H1 (cell line): ENCODE data around the gene SLC35D3. TPM values are rescaled to one million over a fixed set of nuclear protein-coding genes. Genes with fewer than 3 reads are reported as not detected.

Experiments used
- CTCF ChIA-PET: fragments of 300-600 bp; sonication (Branson Sonifier 250); formaldehyde crosslinking; loops from one replicate; lab custom pipeline; 2021; ENCODE audit not compliant: partially characterized antibody; lab: Charles Lee
- POLR2A ChIA-PET: fragments of 300-600 bp; sonication (Branson Sonifier 250); formaldehyde crosslinking; loops from one replicate; lab custom pipeline; 2021; ENCODE audit warnings: inconsistent platforms; ENCODE audit not compliant: partially characterized antibody; lab: Charles Lee
- DNase-seq, 2 experiments: peaks; one replicate each; pipeline versions ENCODE4 v3.0.0 to v3.0.0-alpha.2; 2010 to 2022; ENCODE audit warnings: low spot score in 2 of 2, low read depth in 1 of 2, mixed read lengths in 1 of 2
- FAIRE-seq: peaks from 2 replicates; lab custom pipeline; 2011; peaks lifted over from hg19 to GRCh38; lab: Jason Lieb, UNC
- H2AFZ ChIP-seq: 2 replicates; pipeline ENCODE4 v1.8.1; 2012; ENCODE audit warnings: low read length, inconsistent platforms
- H2AK5ac ChIP-seq: 2 replicates; pipeline ENCODE4 v1.6.1; 2013; ENCODE audit warnings: low read depth, low read length
- H2BK120ac ChIP-seq: replicated peaks from 2 replicates; pipeline ENCODE3; 2013; ENCODE audit warnings: low read depth, low read length, inconsistent platforms
- H2BK12ac ChIP-seq: 2 replicates; pipeline ENCODE4 v1.6.1; 2013; ENCODE audit warnings: low read depth, low read length
- H2BK15ac ChIP-seq: 2 replicates; pipeline ENCODE4 v1.6.1; 2013; ENCODE audit warnings: low read length
- H2BK20ac ChIP-seq: 2 replicates; pipeline ENCODE4 v1.6.1; 2013; ENCODE audit warnings: low read length
- H2BK5ac ChIP-seq: 2 replicates; pipeline ENCODE4 v1.6.1; 2013; ENCODE audit warnings: low read depth, low read length
- H3K14ac ChIP-seq: 2 replicates; pipeline ENCODE4 v1.6.1; 2013; ENCODE audit warnings: inconsistent platforms; ENCODE audit not compliant: insufficient read length
- H3K18ac ChIP-seq: 2 replicates; pipeline ENCODE4 v1.6.1; 2013; ENCODE audit warnings: low read length; ENCODE audit errors: extremely low read depth
- H3K23ac ChIP-seq: 2 replicates; pipeline ENCODE4 v1.6.1; 2013; ENCODE audit warnings: inconsistent platforms; ENCODE audit not compliant: insufficient read length
- H3K23me2 ChIP-seq: 2 replicates; pipeline ENCODE4 v1.6.1; 2013; ENCODE audit warnings: low read depth, low read length
- H3K27ac ChIP-seq: 2 replicates; pipeline ENCODE4 v1.6.1; 2011; ENCODE audit warnings: low read depth, low read length, inconsistent platforms
- H3K27me3 ChIP-seq, 4 experiments: replicated peaks in 1 of 4; 1 replicate in 1 of 4; 2 replicates in 3 of 4; pipeline versions ENCODE4 v1.6.1 to v1.8.1; 2011 to 2013; ENCODE audit warnings: low read length in 3 of 4, mild to moderate bottlenecking in 3 of 4, inconsistent platforms in 2 of 4, mixed read lengths in 2 of 4, moderate library complexity in 1 of 4; ENCODE audit not compliant: control insufficient read depth in 3 of 4, insufficient read depth in 3 of 4; ENCODE audit errors: extremely low read depth in 1 of 4
- H3K36me3 ChIP-seq, 4 experiments: 2 replicates each; pipeline versions ENCODE4 v1.6.1 to v1.8.1; 2011 to 2013; ENCODE audit warnings: mild to moderate bottlenecking in 4 of 4, low read length in 3 of 4, moderate library complexity in 2 of 4, control low read depth in 1 of 4, inconsistent platforms in 1 of 4; ENCODE audit not compliant: insufficient read depth in 4 of 4, control insufficient read depth in 2 of 4
- H3K4ac ChIP-seq: replicated peaks from 2 replicates; pipeline ENCODE3; 2013; ENCODE audit warnings: low read length, low read depth, mixed read lengths, inconsistent platforms; ENCODE audit not compliant: insufficient read length
- H3K4me1 ChIP-seq, 4 experiments: replicated peaks in 1 of 4; 1 replicate in 1 of 4; 2 replicates in 3 of 4; pipeline versions ENCODE4 v1.6.1 to v1.8.1; 2011 to 2013; ENCODE audit warnings: low read length in 3 of 4, inconsistent platforms in 2 of 4, mixed read lengths in 1 of 4; ENCODE audit not compliant: insufficient read depth in 4 of 4, control insufficient read depth in 3 of 4
- H3K4me2 ChIP-seq, 2 experiments: 2 replicates each; pipeline versions ENCODE4 v1.6.1 to v1.8.1; 2011 to 2013; ENCODE audit warnings: low read depth in 2 of 2, low read length in 2 of 2, control low read depth in 1 of 2, inconsistent platforms in 1 of 2, mild to moderate bottlenecking in 1 of 2; ENCODE audit not compliant: insufficient read depth in 1 of 2
- H3K4me3 ChIP-seq, 4 experiments: fragments of 200-600, 300-600 bp in 1 of 4; sonication (generic), shearing (Covaris generic), sonication (Bioruptor Twin) in 1 of 4; 2 replicates each; pipeline versions ENCODE4 v1.5.1 to v1.8.1; 2011 to 2016; ENCODE audit warnings: low read length in 4 of 4, low read depth in 3 of 4, control low read depth in 2 of 4, inconsistent platforms in 2 of 4, mild to moderate bottlenecking in 2 of 4, mixed read lengths in 1 of 4, moderate library complexity in 1 of 4; ENCODE audit not compliant: insufficient read depth in 2 of 4; ENCODE audit errors: extremely low read depth in 1 of 4
- H3K56ac ChIP-seq: replicated peaks from 2 replicates; pipeline ENCODE3; 2013; ENCODE audit warnings: low read depth, mild to moderate bottlenecking, mixed read lengths, low read length, inconsistent platforms; ENCODE audit not compliant: insufficient read length
- H3K79me1 ChIP-seq: 2 replicates; pipeline ENCODE4 v1.6.1; 2013; ENCODE audit warnings: low read depth, low read length, control low read depth
- H3K79me2 ChIP-seq, 2 experiments: 2 replicates each; pipeline versions ENCODE4 v1.6.1 to v1.8.1; 2012 to 2013; ENCODE audit warnings: low read length in 2 of 2, mild to moderate bottlenecking in 2 of 2, inconsistent platforms in 1 of 2; ENCODE audit not compliant: insufficient read depth in 2 of 2, control insufficient read depth in 1 of 2
- H3K9ac ChIP-seq, 4 experiments: replicated peaks in 1 of 4; 1 replicate in 1 of 4; 2 replicates in 3 of 4; pipeline versions ENCODE4 v1.6.1 to v1.8.1; 2011 to 2013; ENCODE audit warnings: low read depth in 3 of 4, low read length in 3 of 4, control low read depth in 2 of 4, mild to moderate bottlenecking in 2 of 4, moderate library complexity in 2 of 4, inconsistent platforms in 1 of 4; ENCODE audit errors: extremely low read depth in 1 of 4
- H3K9me3 ChIP-seq, 2 experiments: 2 replicates each; pipeline versions ENCODE4 v1.6.1 to v1.8.1; 2012 to 2013; ENCODE audit warnings: mild to moderate bottlenecking in 2 of 2, moderate library complexity in 2 of 2, control low read depth in 1 of 2, inconsistent platforms in 1 of 2, low read depth in 1 of 2, low read length in 1 of 2, mixed read lengths in 1 of 2; ENCODE audit not compliant: insufficient read depth in 2 of 2
- H4K20me1 ChIP-seq, 2 experiments: replicated peaks in 1 of 2; 2 replicates each; pipeline versions ENCODE3 to v1.8.1; 2011 to 2013; ENCODE audit warnings: inconsistent platforms in 2 of 2, low read length in 2 of 2, mild to moderate bottlenecking in 1 of 2; ENCODE audit not compliant: insufficient read depth in 2 of 2, control insufficient read depth in 1 of 2
- H4K5ac ChIP-seq: 2 replicates; pipeline ENCODE4 v1.6.1; 2013; ENCODE audit warnings: low read length, low read depth, mixed read lengths, inconsistent platforms; ENCODE audit not compliant: insufficient read length
- H4K8ac ChIP-seq: 2 replicates; pipeline ENCODE4 v1.8.0; 2013; ENCODE audit warnings: mild to moderate bottlenecking, moderate library complexity, low read length, inconsistent platforms; ENCODE audit not compliant: insufficient read depth; ENCODE audit errors: extremely low read depth
- H4K91ac ChIP-seq: replicated peaks from 2 replicates; pipeline ENCODE3; 2013; ENCODE audit warnings: low read length, mixed read lengths, inconsistent platforms; ENCODE audit not compliant: insufficient read length
- ATF3 ChIP-seq: IDR thresholded peaks from 2 replicates; pipeline ENCODE4 v1.6.1; 2011; ENCODE audit warnings: low read depth, mild to moderate bottlenecking, low read length; ENCODE audit not compliant: insufficient read depth
- CBX5 ChIP-seq: fragments of 300-800, 300-1000 bp; sonication (generic); IDR thresholded peaks from 2 replicates; pipeline ENCODE4 v1.7.1; 2016; ENCODE audit warnings: antibody characterized with exemption, low read length, low read depth
- CREB1 ChIP-seq: IDR thresholded peaks from 2 replicates; pipeline ENCODE4 v1.6.1; 2012; ENCODE audit warnings: inconsistent platforms
- KDM1A ChIP-seq: fragments of 200-600, 300-600 bp; sonication (generic); IDR thresholded peaks from 2 replicates; pipeline ENCODE4 v1.7.1; 2016; ENCODE audit warnings: mild to moderate bottlenecking, low read length, borderline replicate concordance
- POU5F1 ChIP-seq: IDR thresholded peaks from 2 replicates; pipeline ENCODE4 v1.6.1; 2011; ENCODE audit warnings: low read depth, mild to moderate bottlenecking, low read length, moderate library complexity
- TBP ChIP-seq: IDR thresholded peaks from 2 replicates; pipeline ENCODE4 v1.6.1; 2011; ENCODE audit warnings: low read depth, low read length, improper control_type of control experiment
- TCF12 ChIP-seq: IDR thresholded peaks from 2 replicates; pipeline ENCODE4 v1.6.1; 2011; ENCODE audit warnings: low read depth, mild to moderate bottlenecking, low read length
- WGBS, 2 experiments: shearing (Covaris generic) in 1 of 2; methylation state at CpG; one replicate each; pipeline versions ENCODE4 v1.1.6 to v1.1.7; 2013 to 2015; ENCODE audit warnings: low lambda C conversion rate in 2 of 2, mixed read lengths in 2 of 2, inconsistent platforms in 1 of 2, low coverage in 1 of 2, missing lambda C conversion rate in 1 of 2; ENCODE audit not compliant: insufficient replicate concordance in 2 of 2, insufficient coverage in 1 of 2, insufficient read length in 1 of 2; ENCODE audit errors: extremely low coverage in 1 of 2, missing lambda C conversion rate in 1 of 2; 5-methylcytosine and 5-hydroxymethylcytosine counted together
- polyA plus RNA-seq, 7 experiments: library from polyadenylated mRNA; depleted of rRNA in 3 of 7; stranded (reverse) in 5 of 7; unstranded in 2 of 7; fragments of >200 nt in 5 of 7; fragments of 200-250 nt in 2 of 7; gene quantifications; 1 replicate in 5 of 7; 2 replicates in 1 of 7; 4 replicates in 1 of 7; pipeline versions ENCODE4 v1.2.1 to v1.2.3, GENCODE V29; 2011 to 2013; ENCODE audit warnings: missing spikeins in 2 of 7, mixed read lengths in 2 of 7
- total RNA-seq: library from RNA; stranded (reverse); fragmentation: NEBNext Ultra II Directional; extraction: Animal tissue kit (Norgen Biotek cat#: 25700); gene quantifications from 2 replicates; pipeline ENCODE4 v1.2.1, GENCODE V29; 2021

The SLC35D3 gene
- total and polyA plus RNA-seq, 2 of the 8 experiments (the other 6 are each of a cell fraction or from before 2014, with no cell fraction given), result 0.27 to 0.39 TPM

DNA sequence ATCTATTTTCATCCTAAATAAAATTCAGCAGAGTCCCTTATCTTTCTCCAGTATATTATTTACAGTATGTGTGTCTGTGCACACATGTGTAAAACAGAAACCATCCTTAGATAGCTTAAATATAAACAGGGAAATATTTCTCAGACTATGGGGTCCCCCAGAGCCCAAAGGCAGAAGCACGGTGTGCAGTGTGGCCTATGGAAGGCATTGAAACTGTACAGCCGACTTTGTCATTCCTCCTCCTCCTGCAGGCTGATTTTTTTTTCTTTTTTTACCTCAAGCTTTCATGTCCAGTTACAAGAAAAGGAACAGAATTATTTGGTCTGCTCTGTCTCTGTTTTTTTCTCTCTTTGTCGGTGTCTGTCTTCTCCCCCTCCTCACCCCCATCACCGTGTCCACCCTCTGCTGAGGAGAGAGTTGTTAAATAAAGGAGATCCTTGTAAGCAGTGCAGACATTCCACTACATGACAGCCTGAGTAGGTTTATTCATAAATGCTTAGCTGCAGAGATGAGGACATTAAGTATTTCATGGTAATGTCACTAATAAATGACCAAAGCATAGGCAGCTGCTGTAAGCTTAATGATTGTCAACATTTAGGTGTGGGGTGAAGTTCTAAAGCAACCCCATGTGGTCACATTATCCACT, 31.8 kb upstream of the SLC35D3 start:
- H3K79me2 ChIP-seq, result no peaks in the 10 kb centered on the region
- no peak overlapping the region for H2BK12ac ChIP-seq
- no peak overlapping the region for H2AK5ac ChIP-seq
- FAIRE-seq (no peak), DNase-seq (no peak)
- H3K9ac ChIP-seq, result no peak overlapping the region
- H2BK20ac ChIP-seq, result no peak overlapping the region
- WGBS, 2 experiments, result 87% methylated on average over 4 of the region's 4 CpGs; no CpG with 5 or more reads in 1 of the 2 experiments
- no peak overlapping the region for H3K18ac ChIP-seq
- no peaks in the 10 kb centered on the region for H3K23me2 ChIP-seq
- H4K20me1 ChIP-seq, result no peaks in the 10 kb centered on the region
- H4K8ac ChIP-seq, result no peak overlapping the region
- no peaks in the 10 kb centered on the region; the same call in 1 of the 2 replicates for H3K79me1 ChIP-seq
- no peak overlapping the region for H4K5ac ChIP-seq
- ChIA-PET POLR2A (no interaction called here), CTCF (interaction anchor here (0.6 to 1.1 kb wide), 4 partner anchors 17 to 221 kb away, joined by 3 read pairs; no protein-coding TSS in a partner anchor)
- no peak overlapping the region for H3K4me3 ChIP-seq
- H3K4ac ChIP-seq, result no peak overlapping the region
- no peak overlapping the region for H4K91ac ChIP-seq
- no peak overlapping the region for H3K56ac ChIP-seq
- no peak overlapping the region for H2BK120ac ChIP-seq
- H3K27me3 ChIP-seq, result peaks cover 0 to 1% (median 0%) of the 10 kb centered on the region in 4 experiments; a peak in 1 of 7 replicates
- no peak overlapping the region for H3K14ac ChIP-seq
- no peaks in the 10 kb centered on the region for H3K9me3 ChIP-seq
- H3K4me2 ChIP-seq, result no peak overlapping the region
- no peak overlapping the region for H2BK5ac ChIP-seq
- no peak overlapping the region for H3K23ac ChIP-seq
- H3K36me3 ChIP-seq, result no peaks in the 10 kb centered on the region
- no peaks in the 10 kb centered on the region for H3K4me1 ChIP-seq
- H3K27ac ChIP-seq, result no peak overlapping the region
- TF ChIP-seq TBP (no peak), POU5F1 (no peak), CBX5 (no peak), CREB1 (no peak), KDM1A (no peak), ATF3 (no peak), TCF12 (no peak)
- no peak overlapping the region for H2BK15ac ChIP-seq
- no peak overlapping the region for H2AFZ ChIP-seq
